K562 (cell line): ENCODE results near the gene DND1. TPM values are rescaled to one million over a fixed set of nuclear protein-coding genes. Genes with fewer than 3 reads are reported as not detected.

Experiments
- ATAC-seq: fragments of 200-7000 bp; cut with Tn5 transposase; 3 replicates; pipeline ENCODE4 v1.9.1; 2020; ENCODE audit warnings: moderate library complexity
- BruUV-seq: library from RNA; stranded (reverse); fragments of 400-500 nt; replicated peaks from 2 replicates; lab custom pipeline; 2021; lab: Mats Ljungman, UMichigan
- CTCF ChIA-PET: fragments of 300-600 bp; formaldehyde crosslinking; extraction: SDS; loops from one replicate; lab custom pipeline; 2021; ENCODE audit warnings: low intra/inter-chr PET ratio; lab: Yijun Ruan, JAX
- POLR2A ChIA-PET: fragments of 300-600, 350-650 bp; sonication (Branson Sonifier 250); formaldehyde crosslinking; extraction: SDS; loops from one replicate; lab custom pipeline; 2021; ENCODE audit warnings: antibody characterized with exemption, inconsistent platforms; lab: Yijun Ruan, JAX
- DNase-seq, 4 experiments: peaks; one replicate each; pipeline versions ENCODE4 v3.0.0 to v3.0.0-alpha.2; 2011 to 2018; ENCODE audit warnings: low spot score in 3 of 4, mixed read lengths in 3 of 4; ENCODE audit errors: extremely low read depth in 1 of 4
- FAIRE-seq: peaks from 2 replicates; lab custom pipeline; 2011; peaks lifted over from hg19 to GRCh38; lab: Jason Lieb, UNC
- H2AFZ ChIP-seq: 2 replicates; pipeline ENCODE4 v1.6.0; 2011; ENCODE audit warnings: low read depth, low read length, control low read depth, inconsistent platforms
- H3K27ac ChIP-seq: fragments of 200-600 bp; 3 replicates; pipeline ENCODE4 v1.8.0; 2011; ENCODE audit warnings: low read depth, mild to moderate bottlenecking, control low read depth, inconsistent platforms, low read length, moderate library complexity, mixed read lengths; ENCODE audit errors: extremely low read depth
- H3K27me3 ChIP-seq, 2 experiments: fragments of 300-600 bp in 1 of 2; 2 replicates in 1 of 2; 3 replicates in 1 of 2; pipeline versions ENCODE4 v1.6.0 to v1.8.0; 2011; ENCODE audit warnings: inconsistent platforms in 2 of 2, low read length in 2 of 2, mild to moderate bottlenecking in 1 of 2, mixed read lengths in 1 of 2, moderate library complexity in 1 of 2; ENCODE audit not compliant: control insufficient read depth in 2 of 2, insufficient read depth in 2 of 2
- H3K36me3 ChIP-seq: fragments of 300-600 bp; 3 replicates; pipeline ENCODE4 v1.8.0; 2011; ENCODE audit warnings: mild to moderate bottlenecking, low read length, inconsistent platforms; ENCODE audit not compliant: control insufficient read depth, insufficient read depth
- H3K4me1 ChIP-seq, 2 experiments: fragments of 200-600 bp in 1 of 2; replicated peaks in 1 of 2; 2 replicates in 1 of 2; 3 replicates in 1 of 2; pipeline versions ENCODE4 v1.5.1 to v1.8.0; 2011; ENCODE audit warnings: inconsistent platforms in 2 of 2, low read length in 2 of 2, mild to moderate bottlenecking in 1 of 2, mixed read lengths in 1 of 2, moderate library complexity in 1 of 2; ENCODE audit not compliant: control insufficient read depth in 2 of 2, insufficient read depth in 2 of 2
- H3K4me2 ChIP-seq: 2 replicates; pipeline ENCODE4 v1.6.1; 2011; ENCODE audit warnings: low read length, control low read depth, inconsistent platforms, mixed read lengths; ENCODE audit not compliant: insufficient read depth
- H3K4me3 ChIP-seq: fragments of 200-600 bp; sonication (generic), shearing (Covaris generic); 2 replicates; pipeline ENCODE4 v1.5.1; 2016; ENCODE audit warnings: control low read depth, inconsistent platforms
- H3K79me2 ChIP-seq: fragments of 200-600 bp; 3 replicates; pipeline ENCODE4 v1.8.0; 2011; ENCODE audit warnings: low read length, inconsistent platforms; ENCODE audit not compliant: control insufficient read depth, insufficient read depth
- H3K9ac ChIP-seq, 2 experiments: 2 replicates each; pipeline versions ENCODE4 v1.6.0 to v1.6.1; 2011; ENCODE audit warnings: low read depth in 2 of 2, low read length in 2 of 2, control low read depth in 1 of 2, inconsistent platforms in 1 of 2, mild to moderate bottlenecking in 1 of 2, mixed read lengths in 1 of 2; ENCODE audit not compliant: insufficient read depth in 1 of 2
- H3K9me1 ChIP-seq: one replicate; pipeline ENCODE4 v1.6.0; 2011; ENCODE audit warnings: inconsistent platforms, mild to moderate bottlenecking, low read length, moderate library complexity; ENCODE audit not compliant: control insufficient read depth, insufficient read depth
- H3K9me3 ChIP-seq: replicated peaks from 2 replicates; pipeline ENCODE4 v1.5.1; 2011; ENCODE audit warnings: low read depth, low read length, inconsistent platforms; ENCODE audit not compliant: control insufficient read depth, insufficient read depth
- H4K20me1 ChIP-seq: replicated peaks from 2 replicates; pipeline ENCODE4 v1.6.1; 2011; ENCODE audit warnings: low read length, inconsistent platforms, mixed read lengths; ENCODE audit not compliant: control insufficient read depth, insufficient read depth
- BRD4 ChIP-seq: fragments of 200-600 bp; sonication (generic); IDR thresholded peaks from 2 replicates; pipeline ENCODE4 v1.6.1; 2017; ENCODE audit warnings: inconsistent platforms
- CXXC5 ChIP-seq: fragments of 250-450 bp; sonication (Bioruptor Pico); IDR thresholded peaks from 2 replicates; pipeline ENCODE4 v1.8.0; 2022; ENCODE audit warnings: inconsistent platforms, mild to moderate bottlenecking, moderate library complexity
- MLX ChIP-seq, 2 experiments: fragments of 450-650 bp in 1 of 2; sonication (generic) in 1 of 2; formaldehyde crosslinking; conservative IDR thresholded peaks; 2 replicates each; pipeline versions ENCODE4 v1.4.0 to v1.8.1; 2020 to 2022; ENCODE audit warnings: mild to moderate bottlenecking in 1 of 2, missing genetic modification reagents in 1 of 2
- POLR2A ChIP-seq: fragments of 450-650 bp; conservative IDR thresholded peaks from 2 replicates; pipeline ENCODE4 v1.6.1; 2016
- PYGO2 ChIP-seq: fragments of 450-650 bp; IDR thresholded peaks from 2 replicates; pipeline ENCODE4 v1.6.1; 2016; ENCODE audit warnings: mild to moderate bottlenecking, missing genetic modification characterization, moderate library complexity, missing compliant biosample characterization
- RBFOX2 ChIP-seq: fragments of 200-400 bp; formaldehyde crosslinking; IDR thresholded peaks from 2 replicates; pipeline ENCODE4 v1.6.1; 2017; ENCODE audit warnings: low read depth, mild to moderate bottlenecking, low read length, moderate library complexity
- RCOR1 ChIP-seq, 2 experiments: IDR thresholded peaks; 2 replicates each; pipeline ENCODE4 v1.6.1; 2012; ENCODE audit warnings: low read depth in 2 of 2, low read length in 2 of 2, borderline replicate concordance in 1 of 2, improper control_type of control experiment in 1 of 2
- RFX7 ChIP-seq: fragments of 250-450 bp; sonication (Bioruptor Pico); IDR thresholded peaks from 2 replicates; pipeline ENCODE4 v1.5.1; 2021; ENCODE audit warnings: mild to moderate bottlenecking
- SAFB2 ChIP-seq: fragments of 200-400 bp; formaldehyde crosslinking; IDR thresholded peaks from 2 replicates; pipeline ENCODE4 v1.6.1; 2018; ENCODE audit warnings: borderline replicate concordance, low read length, low read depth, moderate library complexity; ENCODE audit not compliant: severe bottlenecking
- SMAD4 ChIP-seq: fragments of 250-450 bp; sonication (Bioruptor Pico); conservative IDR thresholded peaks from 2 replicates; pipeline ENCODE4 v1.8.0; 2021; ENCODE audit warnings: inconsistent platforms, mild to moderate bottlenecking, moderate library complexity
- SUPT5H ChIP-seq: fragments of 450-650 bp; IDR thresholded peaks from 2 replicates; pipeline ENCODE4 v1.6.1; 2016
- TFE3 ChIP-seq: fragments of 450-650 bp; formaldehyde crosslinking; IDR thresholded peaks from 2 replicates; pipeline ENCODE4 v1.4.0; 2020; ENCODE audit warnings: mild to moderate bottlenecking, mixed read lengths
- ZBTB9 ChIP-seq: fragments of 450-650 bp; formaldehyde crosslinking; IDR thresholded peaks from 2 replicates; pipeline ENCODE4 v1.4.0; 2020; ENCODE audit warnings: mild to moderate bottlenecking, moderate library complexity
- ZNF589 ChIP-seq: fragments of 200-800 bp; sonication (Bioruptor generic); IDR thresholded peaks from 2 replicates; pipeline ENCODE4 v1.6.1; 2016; ENCODE audit warnings: low read depth, missing genetic modification characterization, missing compliant biosample characterization
- ZNF696 ChIP-seq: fragments of 250-450 bp; sonication (Bioruptor Pico); conservative IDR thresholded peaks from 2 replicates; pipeline ENCODE4 v1.4.0; 2020; ENCODE audit warnings: mild to moderate bottlenecking, moderate library complexity
- WGBS: fragments of 100-300 bp; shearing (Covaris generic); methylation state at CpG from one replicate; pipeline ENCODE4 v1.1.6; 2016; ENCODE audit warnings: low coverage, mixed read lengths; ENCODE audit not compliant: insufficient coverage; ENCODE audit errors: missing lambda C conversion rate; 5-methylcytosine and 5-hydroxymethylcytosine counted together
- in situ Hi-C: fragments of 300-500 bp; cut with MboI; formaldehyde crosslinking; loops from 4 replicates; pipeline ENCODE4 v1.15.0; 2018; ENCODE audit warnings: inconsistent platforms, mixed read lengths
- intact Hi-C: fragments of 100-400 bp; cut with micrococcal nuclease; formaldehyde crosslinking; loops from 2 replicates; pipeline ENCODE4 v1.14.2; 2022
- polyA plus RNA-seq, 8 experiments: library from polyadenylated mRNA; depleted of rRNA in 4 of 8; stranded (reverse) in 5 of 8; unstranded in 3 of 8; fragments of >200 nt; fragmentation: Nextera tagmentation in 2 of 8; fragmentation: Illumina TruSeq in 1 of 8; extraction: Ambion mirVana in 2 of 8; extraction: Trizol in 1 of 8; gene quantifications; 2 replicates each; pipeline versions ENCODE4 v1.2.1 to v1.2.3, GENCODE V29; 2011 to 2014; ENCODE audit warnings: inconsistent platforms in 1 of 8, missing spikeins in 1 of 8
- total RNA-seq, 7 experiments: library from RNA; depleted of rRNA in 6 of 7; stranded (reverse); fragments of >200 nt in 6 of 7; fragmentation: Illumina TruSeq in 2 of 7; extraction: Trizol in 2 of 7; gene quantifications; 2 replicates each; pipeline versions ENCODE4 v1.2.1 to v1.2.3, GENCODE V29; 2011 to 2021; ENCODE audit warnings: low replicate concordance in 1 of 7
- TF ChIP-seq, protein P1 (sequence below): fragments of 250-450 bp; sonication (Bioruptor Pico); IDR thresholded peaks from 2 replicates; pipeline ENCODE4 v1.5.0; 2021; ENCODE audit warnings: mild to moderate bottlenecking, borderline replicate concordance

DND1 gene
- total and polyA plus RNA-seq, 9 of the 15 experiments (the other 6 are each of a cell fraction or from before 2014, with no cell fraction given) = 0.37 to 2.0 (median 0.90) TPM; not detected in 3

DNA sequence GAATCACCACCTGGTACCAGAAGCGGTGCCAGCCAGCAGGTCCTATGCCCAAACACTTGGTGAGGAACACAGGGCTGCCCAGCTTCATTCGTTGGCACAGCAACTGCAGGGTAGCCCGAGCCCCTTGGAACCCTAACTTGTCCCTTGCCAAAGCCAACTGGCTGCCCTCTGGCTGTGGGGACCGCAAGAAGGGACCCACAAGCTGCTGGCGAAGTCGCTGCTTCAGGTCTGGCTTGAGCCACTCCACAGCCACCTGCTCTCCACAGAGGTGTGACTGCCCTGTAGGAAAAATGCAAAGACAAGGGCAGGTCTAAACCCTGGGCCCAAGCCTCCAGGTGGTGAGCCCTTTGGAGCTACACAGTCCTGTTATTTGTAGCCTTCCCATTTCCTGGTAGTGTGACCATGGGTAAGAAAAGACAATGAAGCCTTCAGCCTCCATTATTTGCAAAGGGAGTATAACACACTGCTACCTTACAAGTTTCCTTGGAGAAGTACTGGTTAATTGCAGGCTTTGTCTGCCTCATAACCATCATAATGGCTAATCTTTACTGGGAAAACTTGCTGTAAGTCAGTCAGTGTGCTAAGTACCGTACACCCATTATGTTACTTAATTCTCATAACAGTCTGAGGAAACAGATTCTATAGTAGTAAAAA is 1.8 kb downstream of the DND1 start:
- Histone ChIP-seq H3K4me2 (no peak overlapping the region), H3K27me3 (no peaks in the 10 kb centered on the region), H3K4me1 (peaks cover 6 to 16% of the 10 kb centered on the region in 2 experiments; a peak in 3 of 5 replicates), H3K36me3 (peaks cover 91% of the 10 kb centered on the region), H4K20me1 (0 out of 2 replicates have a peak, but pooled peaks cover 3% of the 10 kb centered on the region), H3K9me1 (no peaks in the 10 kb centered on the region), H3K9ac (no peak overlapping the region), H3K9me3 (no peaks in the 10 kb centered on the region), H3K27ac (no peak overlapping the region), H3K4me3 (no peak overlapping the region), H2AFZ (no peak overlapping the region), H3K79me2 (peaks cover 16% of the 10 kb centered on the region)
- ChIA-PET CTCF (no interaction called here), POLR2A (interaction anchor here (0.6 to 1.6 kb wide), 5 partner anchors 8 to 24 kb away, joined by 3 to 8 read pairs (median 4); partner anchors contain the start of genes IK and NDUFA2)
- ATAC-seq (no peak; the same call in 2 of the 3 replicates), DNase-seq (no peak), FAIRE-seq (no peak)
- no TSS peak for BruUV-seq
- intact Hi-C loops = no loop called here
- 97% methylated on average over 3 of the region's 7 CpGs for WGBS
- in situ Hi-C loops = no loop called here
- TF ChIP-seq RFX7 (CRISPR knock-in tag) = no peak
- peak; percentile 47; the same call in 1 of the 2 replicates for TF ChIP-seq POLR2A
- no peak for TF ChIP-seq SAFB2
- TF ChIP-seq RBFOX2 = 0 out of 2 replicates have a peak, but pooled peaks have one; percentile 27
- no peak for TF ChIP-seq BRD4
- no peak for TF ChIP-seq MLX (CRISPR knock-in tag; conservative IDR thresholded peaks at IDR 0.05)
- no peak for TF ChIP-seq ZBTB9 (CRISPR knock-in tag)
- TF ChIP-seq, protein P1, sequence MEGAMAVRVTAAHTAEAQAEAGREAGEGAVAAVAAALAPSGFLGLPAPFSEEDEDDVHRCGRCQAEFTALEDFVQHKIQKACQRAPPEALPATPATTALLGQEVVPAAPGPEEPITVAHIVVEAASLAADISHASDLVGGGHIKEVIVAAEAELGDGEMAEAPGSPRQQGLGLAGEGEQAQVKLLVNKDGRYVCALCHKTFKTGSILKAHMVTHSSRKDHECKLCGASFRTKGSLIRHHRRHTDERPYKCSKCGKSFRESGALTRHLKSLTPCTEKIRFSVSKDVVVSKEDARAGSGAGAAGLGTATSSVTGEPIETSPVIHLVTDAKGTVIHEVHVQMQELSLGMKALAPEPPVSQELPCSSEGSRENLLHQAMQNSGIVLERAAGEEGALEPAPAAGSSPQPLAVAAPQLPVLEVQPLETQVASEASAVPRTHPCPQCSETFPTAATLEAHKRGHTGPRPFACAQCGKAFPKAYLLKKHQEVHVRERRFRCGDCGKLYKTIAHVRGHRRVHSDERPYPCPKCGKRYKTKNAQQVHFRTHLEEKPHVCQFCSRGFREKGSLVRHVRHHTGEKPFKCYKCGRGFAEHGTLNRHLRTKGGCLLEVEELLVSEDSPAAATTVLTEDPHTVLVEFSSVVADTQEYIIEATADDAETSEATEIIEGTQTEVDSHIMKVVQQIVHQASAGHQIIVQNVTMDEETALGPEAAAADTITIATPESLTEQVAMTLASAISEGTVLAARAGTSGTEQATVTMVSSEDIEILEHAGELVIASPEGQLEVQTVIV (CRISPR knock-in tag) = no peak
- TF ChIP-seq PYGO2 (tag) = no peak
- TF ChIP-seq ZNF696 = no peak
- TF ChIP-seq SUPT5H = 0 out of 2 replicates have a peak, but pooled peaks have one; percentile 42
- no peak for TF ChIP-seq CXXC5 (CRISPR knock-in tag)
- no peak for TF ChIP-seq RCOR1 (IDR thresholded peaks at IDR 0.05; ENCODE audit: borderline replicate concordance in 1 of 2, low read depth in 2 of 2, low read length in 2 of 2)
- no peak for TF ChIP-seq TFE3 (CRISPR knock-in tag)
- TF ChIP-seq ZNF589 (CRISPR knock-in tag) = no peak
- no peak for TF ChIP-seq SMAD4 (CRISPR knock-in tag)
